ENCODE data around the gene KNTC1. TPM values are rescaled to one million over a fixed set of nuclear protein-coding genes. Genes with fewer than 3 reads are reported as not detected.
"Not testable (repeated sequence)": the region's sequence is repeated elsewhere in the genome, so short reads cannot be mapped to it uniquely, and the experiment has no call there.

The KNTC1 gene
- total and polyA plus RNA-seq, 9 donors = 13.8 to 27.7 (median 18.2) TPM

DNA sequence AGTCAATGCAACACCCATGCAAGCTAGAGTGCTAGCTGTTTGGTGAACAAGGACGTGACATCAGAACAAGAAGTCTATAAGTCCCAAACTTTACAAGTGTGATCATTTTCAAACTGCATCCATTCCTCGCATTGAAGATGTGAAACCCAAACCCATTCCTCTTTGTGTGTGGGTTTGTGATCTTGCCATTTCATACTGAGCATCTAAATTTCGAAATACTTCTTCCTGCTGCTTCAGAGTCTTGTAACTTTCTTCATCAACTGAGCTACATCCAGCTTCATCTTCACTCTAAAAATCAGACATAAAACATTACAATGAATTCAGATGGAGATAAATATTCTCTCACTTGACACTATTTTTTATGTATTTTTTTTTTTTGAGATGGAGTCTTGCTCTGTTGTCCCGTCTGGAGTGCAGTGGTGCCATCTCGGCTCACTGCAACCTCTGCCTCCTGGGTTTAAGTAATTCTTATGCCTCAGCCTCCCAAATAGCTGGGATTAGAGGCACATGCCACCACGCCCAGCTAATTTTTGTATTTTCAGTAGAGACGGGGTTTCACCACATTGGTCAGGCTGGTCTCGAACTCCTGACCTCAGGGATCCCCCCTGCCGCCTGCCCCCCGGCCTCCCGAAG lies 21.5 kb upstream of the KNTC1 start:
- Histone ChIP-seq H3K4me3 (ENCODE audit: low read length) (no peak overlapping the region), H3K27me3 (ENCODE audit: control insufficient read depth, insufficient read depth, low read length) (no peaks in the 10 kb centered on the region), H3K4me1 (ENCODE audit: control insufficient read depth, insufficient read depth, low read length) (peaks cover 5% of the 10 kb centered on the region), H3K27ac (ENCODE audit: low read length) (no peak overlapping the region), H3K36me3 (ENCODE audit: control insufficient read depth, insufficient read depth, low read length) (peaks cover 59% of the 10 kb centered on the region), H3K9me3 (replicated peaks; ENCODE audit: control insufficient read depth, low read depth, low read length) (no peaks in the 10 kb centered on the region)
- 74% methylated on average over 3 of the region's 11 CpGs for WGBS (ENCODE audit: insufficient coverage)
- no peak for DNase-seq

GRCh38 chr12:122506393-122506938 lies 20.6 kb upstream of the KNTC1 start:
- no peaks in the 10 kb centered on the region for H3K9me3 ChIP-seq (replicated peaks; ENCODE audit: control insufficient read depth, low read depth, low read length)
- no peak for DNase-seq
- H3K27me3 ChIP-seq (ENCODE audit: control insufficient read depth, insufficient read depth, low read length) = no peaks in the 10 kb centered on the region
- no peaks in the 10 kb centered on the region for H3K4me1 ChIP-seq (ENCODE audit: control insufficient read depth, insufficient read depth, low read length)
- H3K27ac ChIP-seq (ENCODE audit: low read length) = no peak overlapping the region
- peaks cover 65% of the 10 kb centered on the region for H3K36me3 ChIP-seq (ENCODE audit: control insufficient read depth, insufficient read depth, low read length)
- H3K4me3 ChIP-seq (ENCODE audit: low read length) = no peak overlapping the region
- WGBS (ENCODE audit: insufficient coverage) = 91% methylated on average over 1 of the region's 5 CpGs

DNA sequence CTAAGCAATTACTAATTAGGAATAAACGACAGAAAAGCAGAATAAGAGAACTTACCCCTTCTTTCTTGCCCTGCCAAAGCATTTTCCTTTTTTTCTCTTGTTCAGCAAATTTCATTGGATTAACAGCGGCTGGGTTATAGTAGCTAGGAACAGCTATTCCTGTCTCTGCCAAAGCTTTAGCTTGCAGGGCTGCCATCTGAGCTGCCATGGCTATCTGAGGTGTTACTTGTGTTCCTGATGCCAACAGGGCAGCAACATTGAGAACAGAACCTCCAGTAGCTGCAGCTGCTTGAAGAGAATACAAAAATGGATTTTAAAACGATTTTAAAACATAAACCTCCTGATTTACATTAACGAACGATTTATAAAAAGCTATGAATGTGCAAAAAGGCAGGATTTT lies 18.9 kb upstream of the KNTC1 start:
- WGBS (ENCODE audit: insufficient coverage) = no CpG with 5 or more reads among the region's 5 CpGs
- Histone ChIP-seq H3K27ac (ENCODE audit: low read length) (no peak overlapping the region), H3K27me3 (ENCODE audit: control insufficient read depth, insufficient read depth, low read length) (no peaks in the 10 kb centered on the region), H3K4me3 (ENCODE audit: low read length) (no peak overlapping the region), H3K9me3 (replicated peaks; ENCODE audit: control insufficient read depth, low read depth, low read length) (no peaks in the 10 kb centered on the region), H3K4me1 (ENCODE audit: control insufficient read depth, insufficient read depth, low read length) (no peaks in the 10 kb centered on the region), H3K36me3 (ENCODE audit: control insufficient read depth, insufficient read depth, low read length) (peaks cover 78% of the 10 kb centered on the region)
- no peak for DNase-seq

DNA sequence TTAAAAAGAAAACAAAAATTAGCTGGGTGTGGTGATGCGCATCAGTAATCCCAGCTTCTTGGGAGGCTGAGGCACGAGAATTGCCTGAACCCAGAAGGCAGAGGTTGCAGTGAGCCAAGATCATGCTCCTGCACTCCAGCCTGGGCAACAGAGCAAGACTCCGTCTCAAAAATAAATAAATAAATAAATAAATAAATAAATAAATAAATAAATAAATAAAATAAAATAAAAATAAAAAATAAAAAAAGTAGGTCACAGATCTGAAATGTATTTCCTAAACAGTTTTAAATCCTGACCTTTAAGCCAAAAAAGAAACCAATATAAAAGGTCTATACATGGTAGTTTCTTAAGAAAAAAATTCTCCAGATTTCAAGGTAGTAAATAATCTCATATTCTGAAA lies 14.0 kb upstream of the KNTC1 start:
- not testable (repeated sequence) for H3K27ac ChIP-seq (ENCODE audit: low read length); DNase-seq; H3K27me3 ChIP-seq (ENCODE audit: control insufficient read depth, insufficient read depth, low read length); H3K4me1 ChIP-seq (ENCODE audit: control insufficient read depth, insufficient read depth, low read length); H3K4me3 ChIP-seq (ENCODE audit: low read length); H3K9me3 ChIP-seq (replicated peaks; ENCODE audit: control insufficient read depth, low read depth, low read length)
- H3K36me3 ChIP-seq (ENCODE audit: control insufficient read depth, insufficient read depth, low read length) = peaks cover 73% of the 10 kb centered on the region
- WGBS (ENCODE audit: insufficient coverage) = no CpG with 5 or more reads among the region's 3 CpGs

GRCh38 chr12:122513660-122514059 lies 13.4 kb upstream of the KNTC1 start:
- no peak for DNase-seq
- no peak overlapping the region for H3K27ac ChIP-seq (ENCODE audit: low read length)
- no peaks in the 10 kb centered on the region for H3K4me1 ChIP-seq (ENCODE audit: control insufficient read depth, insufficient read depth, low read length)
- no peaks in the 10 kb centered on the region for H3K27me3 ChIP-seq (ENCODE audit: control insufficient read depth, insufficient read depth, low read length)
- peaks cover 71% of the 10 kb centered on the region for H3K36me3 ChIP-seq (ENCODE audit: control insufficient read depth, insufficient read depth, low read length)
- H3K9me3 ChIP-seq (replicated peaks; ENCODE audit: control insufficient read depth, low read depth, low read length) = no peaks in the 10 kb centered on the region
- WGBS (ENCODE audit: insufficient coverage) = no CpG with 5 or more reads among the region's 4 CpGs
- H3K4me3 ChIP-seq (ENCODE audit: low read length) = no peak overlapping the region

- DNase-seq = no peak
- Histone ChIP-seq H3K4me3 (ENCODE audit: low read length) (no peak overlapping the region), H3K36me3 (ENCODE audit: control insufficient read depth, insufficient read depth, low read length) (peaks cover 64% of the 10 kb centered on the region), H3K4me1 (ENCODE audit: control insufficient read depth, insufficient read depth, low read length) (no peaks in the 10 kb centered on the region), H3K27ac (ENCODE audit: low read length) (no peak overlapping the region), H3K27me3 (ENCODE audit: control insufficient read depth, insufficient read depth, low read length) (no peaks in the 10 kb centered on the region), H3K9me3 (replicated peaks; ENCODE audit: control insufficient read depth, low read depth, low read length) (no peaks in the 10 kb centered on the region)
- WGBS (ENCODE audit: insufficient coverage) = 100% methylated on average over 1 of the region's 2 CpGs
These were observed 11.8 kb upstream of the KNTC1 start for GRCh38 chr12:122515275-122515674.

- H3K27me3 ChIP-seq (ENCODE audit: control insufficient read depth, insufficient read depth, low read length) = no peaks in the 10 kb centered on the region
- no peaks in the 10 kb centered on the region for H3K9me3 ChIP-seq (replicated peaks; ENCODE audit: control insufficient read depth, low read depth, low read length)
- no peaks in the 10 kb centered on the region for H3K4me1 ChIP-seq (ENCODE audit: control insufficient read depth, insufficient read depth, low read length)
- no peak overlapping the region for H3K4me3 ChIP-seq (ENCODE audit: low read length)
- no peak for DNase-seq
- WGBS (ENCODE audit: insufficient coverage) = 94% methylated on average over 5 of the region's 13 CpGs
- H3K36me3 ChIP-seq (ENCODE audit: control insufficient read depth, insufficient read depth, low read length) = peaks cover 66% of the 10 kb centered on the region
- H3K27ac ChIP-seq (ENCODE audit: low read length) = no peak overlapping the region
These were observed 10.3 kb upstream of the KNTC1 start for GRCh38 chr12:122516544-122517361.

- no peaks in the 10 kb centered on the region for H3K9me3 ChIP-seq (replicated peaks; ENCODE audit: control insufficient read depth, low read depth, low read length)
- H3K36me3 ChIP-seq (ENCODE audit: control insufficient read depth, insufficient read depth, low read length) = peaks cover 59% of the 10 kb centered on the region
- no peak for DNase-seq
- WGBS (ENCODE audit: insufficient coverage) = 100% methylated on average over 2 of the region's 5 CpGs
- H3K4me3 ChIP-seq (ENCODE audit: low read length) = no peak overlapping the region
- no peak overlapping the region for H3K27ac ChIP-seq (ENCODE audit: low read length)
- no peaks in the 10 kb centered on the region for H3K4me1 ChIP-seq (ENCODE audit: control insufficient read depth, insufficient read depth, low read length)
- no peaks in the 10 kb centered on the region for H3K27me3 ChIP-seq (ENCODE audit: control insufficient read depth, insufficient read depth, low read length)
These were observed 9.2 kb upstream of the KNTC1 start for GRCh38 chr12:122517877-122518276.

DNA sequence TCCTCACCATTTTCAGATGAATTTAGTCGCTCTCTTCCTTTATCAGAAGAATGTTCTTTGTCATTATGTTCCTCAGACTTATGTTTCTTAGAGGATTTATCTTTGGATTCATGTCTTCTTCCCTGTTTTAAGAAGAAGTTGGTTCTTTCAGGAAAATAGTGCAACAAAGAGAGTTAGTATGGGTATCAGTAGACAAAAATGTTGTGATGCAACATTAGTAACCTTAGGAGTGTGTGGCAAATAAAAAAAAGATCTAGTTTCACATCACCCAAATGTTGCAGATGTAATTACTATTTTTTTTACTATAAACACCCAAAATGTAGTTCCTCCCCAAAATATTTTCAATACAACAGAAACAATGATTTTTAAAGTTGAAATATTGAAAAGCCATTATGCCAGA lies 8.1 kb upstream of the KNTC1 start:
- H3K27ac ChIP-seq (ENCODE audit: low read length) = no peak overlapping the region
- H3K27me3 ChIP-seq (ENCODE audit: control insufficient read depth, insufficient read depth, low read length) = no peaks in the 10 kb centered on the region
- H3K4me1 ChIP-seq (ENCODE audit: control insufficient read depth, insufficient read depth, low read length) = peaks cover 4% of the 10 kb centered on the region
- no peak for DNase-seq
- H3K36me3 ChIP-seq (ENCODE audit: control insufficient read depth, insufficient read depth, low read length) = peaks cover 57% of the 10 kb centered on the region
- H3K9me3 ChIP-seq (replicated peaks; ENCODE audit: control insufficient read depth, low read depth, low read length) = no peaks in the 10 kb centered on the region
- WGBS (ENCODE audit: insufficient coverage) = no CpG with 5 or more reads among the region's 1 CpG
- H3K4me3 ChIP-seq (ENCODE audit: low read length) = no peak overlapping the region

GRCh38 chr12:122519418-122519817 lies 7.6 kb upstream of the KNTC1 start:
- DNase-seq = no peak
- Histone ChIP-seq H3K27me3 (ENCODE audit: control insufficient read depth, insufficient read depth, low read length) (no peaks in the 10 kb centered on the region), H3K36me3 (ENCODE audit: control insufficient read depth, insufficient read depth, low read length) (peaks cover 55% of the 10 kb centered on the region), H3K27ac (ENCODE audit: low read length) (no peak overlapping the region), H3K4me3 (ENCODE audit: low read length) (no peak overlapping the region), H3K9me3 (replicated peaks; ENCODE audit: control insufficient read depth, low read depth, low read length) (no peaks in the 10 kb centered on the region), H3K4me1 (ENCODE audit: control insufficient read depth, insufficient read depth, low read length) (peaks cover 4% of the 10 kb centered on the region)
- no CpG with 5 or more reads among the region's 1 CpG for WGBS (ENCODE audit: insufficient coverage)

All from muscle of leg (tissue), 11 donors.